ENCODE data around the gene SULT1A4.
"Not testable (repeated sequence)": the region's sequence is repeated elsewhere in the genome, so short reads cannot be mapped to it uniquely, and the experiment has no call there.

- TF ChIP-seq GATA2, GATA3 (IDR thresholded peaks at IDR 0.05; ENCODE audit: low read depth, low read length): not testable (repeated sequence)
Measured at GRCh38 chr16:29459706-29460646, at the start of gene SULT1A4.

Measured in SH-SY5Y (cell line).